H1 (cell line): Measurements from ENCODE around the gene KRTAP1-5. TPM values are rescaled to one million over a fixed set of nuclear protein-coding genes. Genes with fewer than 3 reads are reported as not detected.

Source experiments
- CTCF ChIA-PET: fragments of 300-600 bp; sonication (Branson Sonifier 250); formaldehyde crosslinking; loops from one replicate; lab custom pipeline; 2021; ENCODE audit not compliant: partially characterized antibody; lab: Charles Lee
- POLR2A ChIA-PET: fragments of 300-600 bp; sonication (Branson Sonifier 250); formaldehyde crosslinking; loops from one replicate; lab custom pipeline; 2021; ENCODE audit warnings: inconsistent platforms; ENCODE audit not compliant: partially characterized antibody; lab: Charles Lee
- DNase-seq, 2 experiments: peaks; one replicate each; pipeline versions ENCODE4 v3.0.0 to v3.0.0-alpha.2; 2010 to 2022; ENCODE audit warnings: low spot score in 2 of 2, low read depth in 1 of 2, mixed read lengths in 1 of 2
- FAIRE-seq: peaks from 2 replicates; lab custom pipeline; 2011; peaks lifted over from hg19 to GRCh38; lab: Jason Lieb, UNC
- H2AFZ ChIP-seq: 2 replicates; pipeline ENCODE4 v1.8.1; 2012; ENCODE audit warnings: low read length, inconsistent platforms
- H2AK5ac ChIP-seq: 2 replicates; pipeline ENCODE4 v1.6.1; 2013; ENCODE audit warnings: low read depth, low read length
- H2BK120ac ChIP-seq: replicated peaks from 2 replicates; pipeline ENCODE3; 2013; ENCODE audit warnings: low read depth, low read length, inconsistent platforms
- H2BK12ac ChIP-seq: 2 replicates; pipeline ENCODE4 v1.6.1; 2013; ENCODE audit warnings: low read depth, low read length
- H2BK15ac ChIP-seq: 2 replicates; pipeline ENCODE4 v1.6.1; 2013; ENCODE audit warnings: low read length
- H2BK20ac ChIP-seq: 2 replicates; pipeline ENCODE4 v1.6.1; 2013; ENCODE audit warnings: low read length
- H2BK5ac ChIP-seq: 2 replicates; pipeline ENCODE4 v1.6.1; 2013; ENCODE audit warnings: low read depth, low read length
- H3K14ac ChIP-seq: 2 replicates; pipeline ENCODE4 v1.6.1; 2013; ENCODE audit warnings: inconsistent platforms; ENCODE audit not compliant: insufficient read length
- H3K18ac ChIP-seq: 2 replicates; pipeline ENCODE4 v1.6.1; 2013; ENCODE audit warnings: low read length; ENCODE audit errors: extremely low read depth
- H3K23ac ChIP-seq: 2 replicates; pipeline ENCODE4 v1.6.1; 2013; ENCODE audit warnings: inconsistent platforms; ENCODE audit not compliant: insufficient read length
- H3K23me2 ChIP-seq: 2 replicates; pipeline ENCODE4 v1.6.1; 2013; ENCODE audit warnings: low read depth, low read length
- H3K27ac ChIP-seq: 2 replicates; pipeline ENCODE4 v1.6.1; 2011; ENCODE audit warnings: low read depth, low read length, inconsistent platforms
- H3K27me3 ChIP-seq, 4 experiments: replicated peaks in 1 of 4; 1 replicate in 1 of 4; 2 replicates in 3 of 4; pipeline versions ENCODE4 v1.6.1 to v1.8.1; 2011 to 2013; ENCODE audit warnings: low read length in 3 of 4, mild to moderate bottlenecking in 3 of 4, inconsistent platforms in 2 of 4, mixed read lengths in 2 of 4, moderate library complexity in 1 of 4; ENCODE audit not compliant: control insufficient read depth in 3 of 4, insufficient read depth in 3 of 4; ENCODE audit errors: extremely low read depth in 1 of 4
- H3K36me3 ChIP-seq, 4 experiments: 2 replicates each; pipeline versions ENCODE4 v1.6.1 to v1.8.1; 2011 to 2013; ENCODE audit warnings: mild to moderate bottlenecking in 4 of 4, low read length in 3 of 4, moderate library complexity in 2 of 4, control low read depth in 1 of 4, inconsistent platforms in 1 of 4; ENCODE audit not compliant: insufficient read depth in 4 of 4, control insufficient read depth in 2 of 4
- H3K4ac ChIP-seq: replicated peaks from 2 replicates; pipeline ENCODE3; 2013; ENCODE audit warnings: low read length, low read depth, mixed read lengths, inconsistent platforms; ENCODE audit not compliant: insufficient read length
- H3K4me1 ChIP-seq, 4 experiments: replicated peaks in 1 of 4; 1 replicate in 1 of 4; 2 replicates in 3 of 4; pipeline versions ENCODE4 v1.6.1 to v1.8.1; 2011 to 2013; ENCODE audit warnings: low read length in 3 of 4, inconsistent platforms in 2 of 4, mixed read lengths in 1 of 4; ENCODE audit not compliant: insufficient read depth in 4 of 4, control insufficient read depth in 3 of 4
- H3K4me2 ChIP-seq, 2 experiments: 2 replicates each; pipeline versions ENCODE4 v1.6.1 to v1.8.1; 2011 to 2013; ENCODE audit warnings: low read depth in 2 of 2, low read length in 2 of 2, control low read depth in 1 of 2, inconsistent platforms in 1 of 2, mild to moderate bottlenecking in 1 of 2; ENCODE audit not compliant: insufficient read depth in 1 of 2
- H3K4me3 ChIP-seq, 4 experiments: fragments of 200-600, 300-600 bp in 1 of 4; sonication (generic), shearing (Covaris generic), sonication (Bioruptor Twin) in 1 of 4; 2 replicates each; pipeline versions ENCODE4 v1.5.1 to v1.8.1; 2011 to 2016; ENCODE audit warnings: low read length in 4 of 4, low read depth in 3 of 4, control low read depth in 2 of 4, inconsistent platforms in 2 of 4, mild to moderate bottlenecking in 2 of 4, mixed read lengths in 1 of 4, moderate library complexity in 1 of 4; ENCODE audit not compliant: insufficient read depth in 2 of 4; ENCODE audit errors: extremely low read depth in 1 of 4
- H3K56ac ChIP-seq: replicated peaks from 2 replicates; pipeline ENCODE3; 2013; ENCODE audit warnings: low read depth, mild to moderate bottlenecking, mixed read lengths, low read length, inconsistent platforms; ENCODE audit not compliant: insufficient read length
- H3K79me1 ChIP-seq: 2 replicates; pipeline ENCODE4 v1.6.1; 2013; ENCODE audit warnings: low read depth, low read length, control low read depth
- H3K79me2 ChIP-seq, 2 experiments: 2 replicates each; pipeline versions ENCODE4 v1.6.1 to v1.8.1; 2012 to 2013; ENCODE audit warnings: low read length in 2 of 2, mild to moderate bottlenecking in 2 of 2, inconsistent platforms in 1 of 2; ENCODE audit not compliant: insufficient read depth in 2 of 2, control insufficient read depth in 1 of 2
- H3K9ac ChIP-seq, 4 experiments: replicated peaks in 1 of 4; 1 replicate in 1 of 4; 2 replicates in 3 of 4; pipeline versions ENCODE4 v1.6.1 to v1.8.1; 2011 to 2013; ENCODE audit warnings: low read depth in 3 of 4, low read length in 3 of 4, control low read depth in 2 of 4, mild to moderate bottlenecking in 2 of 4, moderate library complexity in 2 of 4, inconsistent platforms in 1 of 4; ENCODE audit errors: extremely low read depth in 1 of 4
- H3K9me3 ChIP-seq, 2 experiments: 2 replicates each; pipeline versions ENCODE4 v1.6.1 to v1.8.1; 2012 to 2013; ENCODE audit warnings: mild to moderate bottlenecking in 2 of 2, moderate library complexity in 2 of 2, control low read depth in 1 of 2, inconsistent platforms in 1 of 2, low read depth in 1 of 2, low read length in 1 of 2, mixed read lengths in 1 of 2; ENCODE audit not compliant: insufficient read depth in 2 of 2
- H4K20me1 ChIP-seq, 2 experiments: replicated peaks in 1 of 2; 2 replicates each; pipeline versions ENCODE3 to v1.8.1; 2011 to 2013; ENCODE audit warnings: inconsistent platforms in 2 of 2, low read length in 2 of 2, mild to moderate bottlenecking in 1 of 2; ENCODE audit not compliant: insufficient read depth in 2 of 2, control insufficient read depth in 1 of 2
- H4K5ac ChIP-seq: 2 replicates; pipeline ENCODE4 v1.6.1; 2013; ENCODE audit warnings: low read length, low read depth, mixed read lengths, inconsistent platforms; ENCODE audit not compliant: insufficient read length
- H4K8ac ChIP-seq: 2 replicates; pipeline ENCODE4 v1.8.0; 2013; ENCODE audit warnings: mild to moderate bottlenecking, moderate library complexity, low read length, inconsistent platforms; ENCODE audit not compliant: insufficient read depth; ENCODE audit errors: extremely low read depth
- H4K91ac ChIP-seq: replicated peaks from 2 replicates; pipeline ENCODE3; 2013; ENCODE audit warnings: low read length, mixed read lengths, inconsistent platforms; ENCODE audit not compliant: insufficient read length
- POU5F1 ChIP-seq: IDR thresholded peaks from 2 replicates; pipeline ENCODE4 v1.6.1; 2011; ENCODE audit warnings: low read depth, mild to moderate bottlenecking, low read length, moderate library complexity
- RBBP5 ChIP-seq: IDR thresholded peaks from 2 replicates; pipeline ENCODE4 v1.7.1; 2012; ENCODE audit warnings: low read depth, mild to moderate bottlenecking, inconsistent platforms, low read length, moderate library complexity, borderline replicate concordance
- SIN3A ChIP-seq, 2 experiments: IDR thresholded peaks in 1 of 2; conservative IDR thresholded peaks in 1 of 2; 2 replicates each; pipeline ENCODE4 v1.6.1; 2011 to 2012; ENCODE audit warnings: low read length in 2 of 2, improper control_type of control experiment in 1 of 2, low read depth in 1 of 2, mild to moderate bottlenecking in 1 of 2
- SP4 ChIP-seq: IDR thresholded peaks from 2 replicates; pipeline ENCODE4 v1.6.1; 2012; ENCODE audit warnings: low read length, inconsistent platforms
- WGBS, 2 experiments: shearing (Covaris generic) in 1 of 2; methylation state at CpG; one replicate each; pipeline versions ENCODE4 v1.1.6 to v1.1.7; 2013 to 2015; ENCODE audit warnings: low lambda C conversion rate in 2 of 2, mixed read lengths in 2 of 2, inconsistent platforms in 1 of 2, low coverage in 1 of 2, missing lambda C conversion rate in 1 of 2; ENCODE audit not compliant: insufficient replicate concordance in 2 of 2, insufficient coverage in 1 of 2, insufficient read length in 1 of 2; ENCODE audit errors: extremely low coverage in 1 of 2, missing lambda C conversion rate in 1 of 2; 5-methylcytosine and 5-hydroxymethylcytosine counted together
- polyA plus RNA-seq, 7 experiments: library from polyadenylated mRNA; depleted of rRNA in 3 of 7; stranded (reverse) in 5 of 7; unstranded in 2 of 7; fragments of >200 nt in 5 of 7; fragments of 200-250 nt in 2 of 7; gene quantifications; 1 replicate in 5 of 7; 2 replicates in 1 of 7; 4 replicates in 1 of 7; pipeline versions ENCODE4 v1.2.1 to v1.2.3, GENCODE V29; 2011 to 2013; ENCODE audit warnings: missing spikeins in 2 of 7, mixed read lengths in 2 of 7
- total RNA-seq: library from RNA; stranded (reverse); fragmentation: NEBNext Ultra II Directional; extraction: Animal tissue kit (Norgen Biotek cat#: 25700); gene quantifications from 2 replicates; pipeline ENCODE4 v1.2.1, GENCODE V29; 2021
- TF ChIP-seq, protein P1 (sequence below): IDR thresholded peaks from 2 replicates; pipeline ENCODE4 v1.6.1; 2012; ENCODE audit warnings: inconsistent platforms
- TF ChIP-seq, protein P2 (sequence below), 3 experiments: IDR thresholded peaks; 1 replicate in 2 of 3; 2 replicates in 1 of 3; pipeline versions ENCODE4 v1.5.1 to v1.6.1; 2011; ENCODE audit warnings: low read length in 3 of 3, mild to moderate bottlenecking in 3 of 3, inconsistent platforms in 2 of 3, low read depth in 1 of 3, moderate library complexity in 1 of 3; ENCODE audit not compliant: insufficient read depth in 1 of 3; ENCODE audit errors: control extremely low read depth in 1 of 3

KRTAP1-5 gene
- total and polyA plus RNA-seq, 2 of the 8 experiments (the other 6 are each of a cell fraction or from before 2014, with no cell fraction given), result not detected

DNA sequence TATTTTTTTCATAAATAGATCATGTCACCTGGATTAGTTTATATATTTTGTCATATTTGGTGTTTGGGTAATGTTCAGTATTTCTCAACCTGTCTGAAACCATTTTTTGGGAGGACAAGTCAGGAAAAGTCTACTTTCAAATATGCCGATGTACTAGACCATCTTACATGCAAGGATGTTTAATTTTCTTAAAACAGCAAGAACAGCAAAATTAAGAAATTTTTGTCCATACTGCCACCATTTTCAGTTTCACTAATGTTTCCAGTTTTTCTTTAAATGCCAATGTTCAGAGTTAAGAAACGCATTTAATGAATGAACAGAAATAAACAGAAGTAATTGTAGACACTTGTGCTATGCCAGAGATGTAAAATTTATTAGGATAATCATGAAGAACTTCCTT lies 33.9 kb downstream of the KRTAP1-5 start:
- Histone ChIP-seq H3K14ac (no peak overlapping the region), H4K5ac (no peak overlapping the region), H3K23ac (no peak overlapping the region), H3K4me1 (peaks cover 0 to 2% (median 0%) of the 10 kb centered on the region in 4 experiments; a peak in 2 of 7 replicates), H2BK15ac (no peak overlapping the region), H2AK5ac (no peak overlapping the region), H3K18ac (no peak overlapping the region), H2BK12ac (no peak overlapping the region), H3K4me2 (no peak overlapping the region), H3K23me2 (no peaks in the 10 kb centered on the region), H3K79me2 (no peaks in the 10 kb centered on the region), H3K4ac (no peak overlapping the region), H3K56ac (no peak overlapping the region), H3K27ac (no peak overlapping the region), H4K91ac (no peak overlapping the region), H4K8ac (no peak overlapping the region), H3K4me3 (no peak overlapping the region), H3K27me3 (no peaks in the 10 kb centered on the region), H3K79me1 (no peaks in the 10 kb centered on the region), H3K9me3 (no peaks in the 10 kb centered on the region), H2BK5ac (no peak overlapping the region), H3K36me3 (no peaks in the 10 kb centered on the region), H2BK20ac (no peak overlapping the region), H4K20me1 (no peaks in the 10 kb centered on the region), H2AFZ (no peak overlapping the region), H3K9ac (no peak overlapping the region; a peak in 1 of 7 replicates), H2BK120ac (no peak overlapping the region)
- POLR2A ChIA-PET, result interaction anchor here (0.6 kb wide), 1 partner anchor 11 kb away, joined by 4 read pairs; no protein-coding TSS in a partner anchor
- FAIRE-seq (no peak), DNase-seq (no peak)
- WGBS, 2 experiments, result 98% methylated on average over 2 of the region's 2 CpGs; no CpG with 5 or more reads in 1 of the 2 experiments
- CTCF ChIA-PET, result no interaction called here
- TF ChIP-seq SP4, result no peak
- no peak for TF ChIP-seq RBBP5
- TF ChIP-seq, protein P1, sequence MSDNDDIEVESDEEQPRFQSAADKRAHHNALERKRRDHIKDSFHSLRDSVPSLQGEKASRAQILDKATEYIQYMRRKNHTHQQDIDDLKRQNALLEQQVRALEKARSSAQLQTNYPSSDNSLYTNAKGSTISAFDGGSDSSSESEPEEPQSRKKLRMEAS, result no peak
- TF ChIP-seq SIN3A (conservative IDR thresholded peaks at IDR 0.05 in 1 of 2, IDR thresholded peaks at IDR 0.05 in 1 of 2; ENCODE audit: low read depth in 1 of 2, low read length in 2 of 2), result no peak
- TF ChIP-seq, protein P2, sequence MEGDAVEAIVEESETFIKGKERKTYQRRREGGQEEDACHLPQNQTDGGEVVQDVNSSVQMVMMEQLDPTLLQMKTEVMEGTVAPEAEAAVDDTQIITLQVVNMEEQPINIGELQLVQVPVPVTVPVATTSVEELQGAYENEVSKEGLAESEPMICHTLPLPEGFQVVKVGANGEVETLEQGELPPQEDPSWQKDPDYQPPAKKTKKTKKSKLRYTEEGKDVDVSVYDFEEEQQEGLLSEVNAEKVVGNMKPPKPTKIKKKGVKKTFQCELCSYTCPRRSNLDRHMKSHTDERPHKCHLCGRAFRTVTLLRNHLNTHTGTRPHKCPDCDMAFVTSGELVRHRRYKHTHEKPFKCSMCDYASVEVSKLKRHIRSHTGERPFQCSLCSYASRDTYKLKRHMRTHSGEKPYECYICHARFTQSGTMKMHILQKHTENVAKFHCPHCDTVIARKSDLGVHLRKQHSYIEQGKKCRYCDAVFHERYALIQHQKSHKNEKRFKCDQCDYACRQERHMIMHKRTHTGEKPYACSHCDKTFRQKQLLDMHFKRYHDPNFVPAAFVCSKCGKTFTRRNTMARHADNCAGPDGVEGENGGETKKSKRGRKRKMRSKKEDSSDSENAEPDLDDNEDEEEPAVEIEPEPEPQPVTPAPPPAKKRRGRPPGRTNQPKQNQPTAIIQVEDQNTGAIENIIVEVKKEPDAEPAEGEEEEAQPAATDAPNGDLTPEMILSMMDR (IDR thresholded peaks at IDR 0.05; ENCODE audit: control extremely low read depth in 1 of 3, insufficient read depth in 1 of 3, low read depth in 1 of 3, low read length in 3 of 3), result no peak
- no peak for TF ChIP-seq POU5F1
